Neuronal stem cell (in vitro differentiated cells): ENCODE data around the gene TSC22D3.

ENCODE experiments used
- DNase-seq: peaks from one replicate; pipeline ENCODE4 v3.0.0-alpha.2; 2013; ENCODE audit warnings: low spot score
- H2AFZ ChIP-seq: one replicate; pipeline ENCODE4 v1.6.1; 2013; ENCODE audit warnings: mild to moderate bottlenecking, low read length, inconsistent platforms
- H2AK5ac ChIP-seq: 2 replicates; pipeline ENCODE4 v1.6.1; 2013; ENCODE audit warnings: low read depth, mild to moderate bottlenecking, inconsistent platforms, low read length, moderate library complexity, mixed read lengths
- H2BK120ac ChIP-seq: 2 replicates; pipeline ENCODE4 v1.6.1; 2013; ENCODE audit warnings: low read depth, mild to moderate bottlenecking, inconsistent platforms, low read length, moderate library complexity, mixed read lengths
- H2BK12ac ChIP-seq: one replicate; pipeline ENCODE4 v1.6.1; 2013; ENCODE audit warnings: low read length, inconsistent platforms
- H2BK15ac ChIP-seq: 2 replicates; pipeline ENCODE4 v1.6.1; 2013; ENCODE audit warnings: mild to moderate bottlenecking, low read length, inconsistent platforms, mixed read lengths
- H2BK5ac ChIP-seq: one replicate; pipeline ENCODE4 v1.6.1; 2013; ENCODE audit warnings: inconsistent platforms, mild to moderate bottlenecking, low read length, moderate library complexity
- H3K14ac ChIP-seq: one replicate; pipeline ENCODE4 v1.6.1; 2013; ENCODE audit warnings: low read length, inconsistent platforms
- H3K18ac ChIP-seq: 2 replicates; pipeline ENCODE4 v1.6.1; 2013; ENCODE audit warnings: low read length, inconsistent platforms
- H3K23ac ChIP-seq: 2 replicates; pipeline ENCODE4 v1.6.1; 2013; ENCODE audit warnings: low read depth, mild to moderate bottlenecking, mixed read lengths, low read length, inconsistent platforms; ENCODE audit not compliant: poor library complexity
- H3K27ac ChIP-seq: replicated peaks from 3 replicates; pipeline ENCODE4 v1.5.1; 2013; ENCODE audit warnings: low read length, inconsistent platforms
- H3K27me3 ChIP-seq, 3 experiments: 2 replicates each; pipeline ENCODE4 v1.6.1; 2013; ENCODE audit warnings: low read length in 3 of 3, mild to moderate bottlenecking in 2 of 3, inconsistent platforms in 1 of 3, low read depth in 1 of 3, mixed read lengths in 1 of 3, moderate library complexity in 1 of 3; ENCODE audit not compliant: control insufficient read depth in 3 of 3, insufficient read depth in 3 of 3
- H3K36me3 ChIP-seq, 2 donors: replicated peaks in 1 of 2; 2 replicates each; pipeline ENCODE4 v1.6.1; 2013; ENCODE audit warnings: low read length in 2 of 2; ENCODE audit not compliant: control insufficient read depth in 2 of 2, insufficient read depth in 2 of 2
- H3K4ac ChIP-seq: 2 replicates; pipeline ENCODE4 v1.6.1; 2013; ENCODE audit warnings: inconsistent platforms, mild to moderate bottlenecking, low read length, moderate library complexity
- H3K4me1 ChIP-seq, 2 donors: 1 replicate in 1 of 2; 2 replicates in 1 of 2; pipeline ENCODE4 v1.6.1; 2013; ENCODE audit warnings: low read length in 2 of 2, low read depth in 1 of 2; ENCODE audit not compliant: control insufficient read depth in 2 of 2, insufficient read depth in 1 of 2
- H3K4me2 ChIP-seq: one replicate; pipeline ENCODE4 v1.6.1; 2013; ENCODE audit warnings: mild to moderate bottlenecking, low read length, inconsistent platforms; ENCODE audit not compliant: insufficient read depth, poor library complexity, severe bottlenecking
- H3K4me3 ChIP-seq, 2 donors: 2 replicates each; pipeline ENCODE4 v1.5.1; 2013; ENCODE audit warnings: low read length in 2 of 2, mild to moderate bottlenecking in 2 of 2, inconsistent platforms in 1 of 2, moderate library complexity in 1 of 2
- H3K79me1 ChIP-seq: one replicate; pipeline ENCODE4 v1.6.1; 2013; ENCODE audit warnings: low read depth, mild to moderate bottlenecking, inconsistent platforms, low read length, moderate library complexity
- H3K9ac ChIP-seq: one replicate; pipeline ENCODE4 v1.6.1; 2013; ENCODE audit warnings: mild to moderate bottlenecking, low read depth, low read length, inconsistent platforms; ENCODE audit not compliant: poor library complexity
- H3K9me3 ChIP-seq, 2 donors: replicated peaks in 1 of 2; 2 replicates each; pipeline versions ENCODE3 to v1.6.1; 2013; ENCODE audit warnings: low read length in 2 of 2, mild to moderate bottlenecking in 2 of 2, inconsistent platforms in 1 of 2, low read depth in 1 of 2, mixed read lengths in 1 of 2, moderate library complexity in 1 of 2; ENCODE audit not compliant: control insufficient read depth in 2 of 2, insufficient read depth in 1 of 2
- H4K8ac ChIP-seq: one replicate; pipeline ENCODE4 v1.6.1; 2013; ENCODE audit warnings: low read depth, mild to moderate bottlenecking, inconsistent platforms, low read length, moderate library complexity
- H4K91ac ChIP-seq: one replicate; pipeline ENCODE4 v1.6.1; 2013; ENCODE audit warnings: low read length, low read depth, mild to moderate bottlenecking, inconsistent platforms; ENCODE audit not compliant: poor library complexity
- WGBS, 2 donors: extraction: QIAGEN DNeasy Blood & Tissue Kit; methylation state at CpG; one replicate each; pipeline ENCODE4 v1.1.7; 2013; ENCODE audit warnings: missing lambda C conversion rate in 2 of 2, mixed read lengths in 1 of 2; ENCODE audit not compliant: insufficient read length in 2 of 2, insufficient replicate concordance in 1 of 2; ENCODE audit errors: extremely low coverage in 2 of 2; 5-methylcytosine and 5-hydroxymethylcytosine counted together

The TSC22D3 gene

DNA sequence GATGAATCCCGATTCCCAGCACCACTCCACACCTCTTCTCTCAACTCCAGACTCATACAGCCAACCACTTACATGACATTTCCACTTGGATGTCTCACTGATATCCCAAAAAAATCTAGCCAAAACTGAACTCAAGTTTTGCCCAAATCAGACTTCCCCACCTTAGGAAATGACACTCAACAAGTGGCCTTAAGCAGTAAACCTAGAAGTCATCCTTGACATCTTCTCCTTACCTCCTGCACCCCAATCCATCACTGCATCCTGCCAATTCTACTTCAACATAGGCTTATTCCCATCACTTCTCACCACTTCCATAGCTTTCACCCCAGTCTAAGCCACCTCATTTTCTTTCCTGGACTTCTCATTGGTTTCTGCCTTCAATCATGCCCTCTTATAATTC lies 108.2 kb downstream of the TSC22D3 start:
- no peak overlapping the region for H2BK5ac ChIP-seq
- H4K8ac ChIP-seq, result no peak overlapping the region
- no peak overlapping the region for H3K4ac ChIP-seq
- no peak overlapping the region for H2BK15ac ChIP-seq
- no peak overlapping the region for H2AFZ ChIP-seq
- H3K9ac ChIP-seq, result no peak overlapping the region
- WGBS, 2 donors, result no CpG with 5 or more reads among the region's 1 CpG
- no peak for DNase-seq
- no peak overlapping the region for H4K91ac ChIP-seq
- no peak overlapping the region for H3K4me3 ChIP-seq
- H3K4me1 ChIP-seq, result no peaks in the 10 kb centered on the region
- H3K36me3 ChIP-seq, result no peaks in the 10 kb centered on the region
- H3K27me3 ChIP-seq, result peaks cover 0 to 7% (median 0%) of the 10 kb centered on the region in 3 experiments
- no peak overlapping the region for H3K18ac ChIP-seq
- no peak overlapping the region for H2BK120ac ChIP-seq
- no peak overlapping the region for H3K4me2 ChIP-seq
- no peak overlapping the region for H2AK5ac ChIP-seq
- no peak overlapping the region for H2BK12ac ChIP-seq
- H3K14ac ChIP-seq, result no peak overlapping the region
- H3K27ac ChIP-seq, result no peak overlapping the region
- no peaks in the 10 kb centered on the region for H3K79me1 ChIP-seq
- no peaks in the 10 kb centered on the region for H3K9me3 ChIP-seq
- no peak overlapping the region for H3K23ac ChIP-seq

DNA sequence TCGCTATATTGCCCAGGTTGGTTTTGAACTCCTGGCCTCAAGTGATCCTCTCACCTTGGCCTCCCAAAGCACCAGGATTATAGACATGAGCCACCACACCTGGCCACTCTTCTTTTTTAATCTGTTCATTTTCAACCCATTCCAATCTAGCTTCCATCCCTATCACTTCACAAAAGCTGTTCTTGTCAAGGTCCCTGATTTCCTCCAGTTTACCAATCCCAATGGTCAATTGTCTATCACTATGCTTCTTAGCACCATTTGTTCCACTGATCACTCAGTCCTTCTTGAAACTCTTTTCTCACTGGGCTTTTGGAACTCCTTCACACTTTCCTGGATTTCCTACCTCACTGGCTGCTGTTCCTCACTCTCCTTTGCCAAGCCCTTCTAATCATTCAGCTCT lies 108.7 kb downstream of the TSC22D3 start:
- Histone ChIP-seq H4K91ac (no peak overlapping the region), H3K27ac (no peak overlapping the region), H3K4ac (no peak overlapping the region), H3K4me1 (no peaks in the 10 kb centered on the region), H3K9ac (no peak overlapping the region), H3K4me2 (no peak overlapping the region), H3K23ac (no peak overlapping the region), H2BK12ac (no peak overlapping the region), H2BK15ac (no peak overlapping the region), H3K36me3 (no peaks in the 10 kb centered on the region), H2BK5ac (no peak overlapping the region), H3K79me1 (no peaks in the 10 kb centered on the region), H3K18ac (no peak overlapping the region), H3K4me3 (no peak overlapping the region), H3K14ac (no peak overlapping the region), H2BK120ac (no peak overlapping the region), H3K9me3 (no peaks in the 10 kb centered on the region), H3K27me3 (peaks cover 0 to 11% (median 0%) of the 10 kb centered on the region in 3 experiments), H2AK5ac (no peak overlapping the region), H4K8ac (no peak overlapping the region), H2AFZ (no peak overlapping the region)
- WGBS, 2 donors, result no CpG with 5 or more reads among the region's 1 CpG
- DNase-seq, result no peak
